Measurements from ENCODE around the gene LRIT2. TPM values are rescaled to one million over a fixed set of nuclear protein-coding genes. Genes with fewer than 3 reads are reported as not detected.

The LRIT2 gene
- total RNA-seq, 1 donor from 2014 or later: not detected

DNA sequence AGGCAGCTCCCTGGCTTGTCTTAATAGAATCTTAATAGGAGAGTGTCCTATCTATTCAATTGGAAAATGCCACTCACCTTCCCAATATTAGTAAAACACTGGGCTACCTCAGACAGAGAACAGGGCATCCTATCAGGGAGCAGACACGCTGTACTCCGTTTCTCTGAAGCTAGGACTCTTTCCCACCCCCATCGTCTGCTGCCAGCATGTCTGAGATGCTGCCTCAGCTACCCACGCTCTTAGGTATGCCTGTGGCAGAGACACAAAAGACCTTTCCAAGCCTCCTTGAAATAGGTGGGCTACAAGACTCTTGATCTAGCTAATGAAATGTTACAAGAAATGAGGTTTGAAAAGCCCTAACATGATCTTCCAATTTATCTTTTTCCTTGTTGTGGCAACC lies 2.5 kb upstream of the LRIT2 start:
- H3K36me3 ChIP-seq (ENCODE audit: control insufficient read depth in 3 of 3, insufficient read depth in 3 of 3, low read length in 3 of 3): no peaks in the 10 kb centered on the region
- H3K4me1 ChIP-seq (ENCODE audit: control insufficient read depth in 3 of 3, insufficient read depth in 3 of 3, low read length in 3 of 3): no peaks in the 10 kb centered on the region
- peaks cover 0 to 16% (median 14%) of the 10 kb centered on the region in 3 donors for H3K27me3 ChIP-seq (ENCODE audit: control insufficient read depth in 3 of 3, insufficient read depth in 3 of 3, low read length in 3 of 3)

DNA sequence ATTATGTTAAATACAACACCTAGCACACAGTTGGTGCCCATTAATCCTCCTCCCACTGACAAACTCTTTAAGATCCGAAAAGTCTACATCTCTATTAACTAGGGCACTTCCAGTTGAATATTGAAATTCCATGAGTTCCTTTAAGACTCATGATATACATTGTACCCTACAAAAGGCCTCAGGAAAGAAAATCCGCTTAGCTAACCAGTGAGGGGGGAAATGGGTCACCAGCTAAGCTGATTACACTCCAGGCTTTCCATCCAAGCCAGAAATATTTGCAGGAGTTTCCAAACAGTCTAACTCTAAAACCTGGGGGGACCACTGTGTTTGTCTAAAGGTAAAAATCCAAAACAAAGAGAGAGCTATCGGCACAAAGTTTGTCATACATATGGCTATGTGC lies 1.3 kb upstream of the LRIT2 start:
- H3K9me3 ChIP-seq (ENCODE audit: control insufficient read depth in 3 of 3, low read length in 3 of 3): no peaks in the 10 kb centered on the region
- H3K4me3 ChIP-seq (ENCODE audit: low read length in 3 of 3): no peak overlapping the region
- peaks cover 0 to 8% (median 8%) of the 10 kb centered on the region in 3 donors for H3K27me3 ChIP-seq (ENCODE audit: control insufficient read depth in 3 of 3, insufficient read depth in 3 of 3, low read length in 3 of 3)
- H3K4me1 ChIP-seq (ENCODE audit: control insufficient read depth in 3 of 3, insufficient read depth in 3 of 3, low read length in 3 of 3): no peaks in the 10 kb centered on the region
- no peak overlapping the region for H3K27ac ChIP-seq (ENCODE audit: low read depth, low read length)
- H3K36me3 ChIP-seq (ENCODE audit: control insufficient read depth in 3 of 3, insufficient read depth in 3 of 3, low read length in 3 of 3): no peaks in the 10 kb centered on the region
- no peak overlapping the region for H3K9ac ChIP-seq (ENCODE audit: low read depth in 1 of 3, low read length in 3 of 3)

More for the DNA sequence above, 2.5 kb upstream of the LRIT2 start:
- no peak overlapping the region for H3K4me3 ChIP-seq (ENCODE audit: low read length in 3 of 3)
- H3K9me3 ChIP-seq (ENCODE audit: control insufficient read depth in 3 of 3, low read length in 3 of 3): no peaks in the 10 kb centered on the region
- H3K27ac ChIP-seq (ENCODE audit: low read depth, low read length): no peak overlapping the region
- no peak overlapping the region for H3K9ac ChIP-seq (ENCODE audit: low read depth in 1 of 3, low read length in 3 of 3)

DNA sequence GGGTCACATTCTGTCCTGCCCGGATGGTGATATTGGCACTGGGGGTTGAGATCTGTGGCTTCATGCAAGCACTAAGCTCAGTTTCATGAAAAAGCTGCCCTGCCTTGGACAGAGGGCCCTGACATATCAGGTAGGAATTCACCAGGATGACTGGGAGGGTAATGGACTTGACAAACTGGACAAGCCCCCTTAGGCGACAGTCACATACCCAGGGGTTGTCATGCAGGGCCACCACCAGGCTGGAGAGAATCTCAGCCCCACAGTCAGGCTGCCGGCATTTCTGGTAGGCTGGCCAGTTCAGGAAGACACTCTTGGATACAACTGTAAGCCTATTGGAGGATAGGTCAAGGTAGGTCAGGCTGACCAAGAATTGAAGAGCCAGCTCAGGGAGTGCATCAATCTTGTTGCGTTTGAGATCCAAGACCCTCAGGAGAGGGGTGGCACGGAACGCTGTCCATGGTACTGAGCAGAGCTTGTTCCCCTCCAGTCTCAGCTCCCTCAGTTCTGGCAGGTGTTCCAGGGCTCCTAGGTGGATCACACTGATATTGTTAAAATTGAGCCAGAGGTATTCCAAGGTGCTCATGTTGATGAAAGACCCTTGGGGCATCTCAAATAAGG lies 824 bp downstream of the LRIT2 start:
- H3K27me3 ChIP-seq (ENCODE audit: control insufficient read depth in 3 of 3, insufficient read depth in 3 of 3, low read length in 3 of 3): peaks cover 0 to 8% (median 6%) of the 10 kb centered on the region in 3 donors
- no peaks in the 10 kb centered on the region for H3K9me3 ChIP-seq (ENCODE audit: control insufficient read depth in 3 of 3, low read length in 3 of 3)

DNA sequence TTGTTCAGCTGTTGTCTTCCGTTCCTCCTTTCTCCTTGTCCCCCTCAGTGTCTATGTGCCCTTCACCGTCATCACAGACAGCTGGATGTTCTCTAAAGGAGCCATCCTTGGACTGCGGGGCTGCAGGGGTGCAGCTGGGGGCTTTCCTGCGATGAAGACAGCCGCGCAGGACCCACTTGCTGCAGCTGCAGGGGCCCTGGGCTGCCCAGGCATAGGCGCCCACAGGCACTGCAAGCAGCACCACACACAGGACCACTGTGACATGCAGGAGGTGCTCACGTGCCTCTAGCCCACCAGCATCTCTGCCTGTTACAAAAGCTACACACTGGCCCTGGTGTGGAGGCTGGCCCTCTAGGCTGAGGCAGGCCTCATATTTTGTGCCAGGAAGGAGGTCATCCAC lies 3.4 kb downstream of the LRIT2 start:
- no peaks in the 10 kb centered on the region for H3K9me3 ChIP-seq (ENCODE audit: control insufficient read depth in 3 of 3, low read length in 3 of 3)
- no peak overlapping the region for H3K27ac ChIP-seq (ENCODE audit: low read depth, low read length)
- H3K4me3 ChIP-seq (ENCODE audit: low read length in 3 of 3): no peak overlapping the region
- no peaks in the 10 kb centered on the region for H3K36me3 ChIP-seq (ENCODE audit: control insufficient read depth in 3 of 3, insufficient read depth in 3 of 3, low read length in 3 of 3)
- H3K4me1 ChIP-seq (ENCODE audit: control insufficient read depth in 3 of 3, insufficient read depth in 3 of 3, low read length in 3 of 3): no peaks in the 10 kb centered on the region
- no peak overlapping the region for H3K9ac ChIP-seq (ENCODE audit: low read depth in 1 of 3, low read length in 3 of 3)
- H3K27me3 ChIP-seq (ENCODE audit: control insufficient read depth in 3 of 3, insufficient read depth in 3 of 3, low read length in 3 of 3): peaks cover 0 to 8% (median 6%) of the 10 kb centered on the region in 3 donors

More for the DNA sequence above, 824 bp downstream of the LRIT2 start:
- no peaks in the 10 kb centered on the region for H3K36me3 ChIP-seq (ENCODE audit: control insufficient read depth in 3 of 3, insufficient read depth in 3 of 3, low read length in 3 of 3)
- no peaks in the 10 kb centered on the region for H3K4me1 ChIP-seq (ENCODE audit: control insufficient read depth in 3 of 3, insufficient read depth in 3 of 3, low read length in 3 of 3)
- H3K9ac ChIP-seq (ENCODE audit: low read depth in 1 of 3, low read length in 3 of 3): no peak overlapping the region
- H3K27ac ChIP-seq (ENCODE audit: low read depth, low read length): no peak overlapping the region
- H3K4me3 ChIP-seq (ENCODE audit: low read length in 3 of 3): no peak overlapping the region

DNA sequence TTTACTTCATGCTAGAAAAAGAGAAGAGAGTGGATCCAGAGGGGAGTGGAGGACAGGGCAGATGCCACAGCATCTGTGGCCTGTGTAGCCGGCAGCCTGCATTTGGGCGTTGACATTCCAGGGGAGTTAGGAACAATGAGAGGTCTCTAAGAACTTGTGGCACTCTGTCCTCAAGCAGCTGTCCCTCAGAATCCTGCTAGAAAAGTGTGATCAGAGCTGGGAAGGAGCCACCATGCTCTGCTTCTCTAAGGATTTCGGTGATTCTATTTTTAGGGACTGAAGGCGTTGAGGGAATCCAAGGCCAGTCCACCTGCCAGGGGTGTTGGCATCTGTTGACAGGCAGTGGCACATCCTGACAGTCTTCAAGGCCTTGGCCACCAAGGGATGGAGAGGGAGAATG lies 7.6 kb downstream of the LRIT2 start:
- Histone ChIP-seq H3K4me3 (ENCODE audit: low read length in 3 of 3) (no peak overlapping the region), H3K36me3 (ENCODE audit: control insufficient read depth in 3 of 3, insufficient read depth in 3 of 3, low read length in 3 of 3) (no peaks in the 10 kb centered on the region), H3K27me3 (ENCODE audit: control insufficient read depth in 3 of 3, insufficient read depth in 3 of 3, low read length in 3 of 3) (peaks cover 0 to 7% (median 0%) of the 10 kb centered on the region in 3 donors), H3K27ac (ENCODE audit: low read depth, low read length) (no peak overlapping the region), H3K4me1 (ENCODE audit: control insufficient read depth in 3 of 3, insufficient read depth in 3 of 3, low read length in 3 of 3) (no peaks in the 10 kb centered on the region), H3K9me3 (ENCODE audit: control insufficient read depth in 3 of 3, low read length in 3 of 3) (no peaks in the 10 kb centered on the region), H3K9ac (ENCODE audit: low read depth in 1 of 3, low read length in 3 of 3) (no peak overlapping the region)

DNA sequence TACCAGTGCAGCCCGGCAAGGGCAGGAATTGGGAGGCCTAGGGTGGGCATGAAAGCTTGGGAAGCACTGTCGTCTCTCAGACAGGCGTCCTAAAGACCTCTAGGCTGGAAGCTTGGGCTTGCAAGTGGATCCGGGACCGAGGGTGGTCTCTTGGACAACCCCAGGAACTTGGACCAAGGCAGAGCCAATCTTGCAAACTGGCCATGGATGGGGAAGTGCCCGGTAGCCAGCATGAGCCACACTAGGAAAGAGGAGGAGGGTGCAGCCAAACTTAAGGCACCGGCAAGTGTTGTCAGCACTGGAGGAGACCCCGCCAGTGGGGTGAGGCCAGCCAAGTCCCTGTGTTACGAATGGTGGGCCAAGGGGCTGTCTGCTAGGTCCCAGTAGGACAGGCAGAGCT lies 8.5 kb downstream of the LRIT2 start:
- peaks cover 0 to 7% (median 2%) of the 10 kb centered on the region in 3 donors for H3K27me3 ChIP-seq (ENCODE audit: control insufficient read depth in 3 of 3, insufficient read depth in 3 of 3, low read length in 3 of 3)
- no peak overlapping the region for H3K9ac ChIP-seq (ENCODE audit: low read depth in 1 of 3, low read length in 3 of 3)
- H3K36me3 ChIP-seq (ENCODE audit: control insufficient read depth in 3 of 3, insufficient read depth in 3 of 3, low read length in 3 of 3): no peaks in the 10 kb centered on the region
- H3K27ac ChIP-seq (ENCODE audit: low read depth, low read length): no peak overlapping the region
- no peaks in the 10 kb centered on the region for H3K4me1 ChIP-seq (ENCODE audit: control insufficient read depth in 3 of 3, insufficient read depth in 3 of 3, low read length in 3 of 3)
- H3K9me3 ChIP-seq (ENCODE audit: control insufficient read depth in 3 of 3, low read length in 3 of 3): no peaks in the 10 kb centered on the region
- no peak overlapping the region for H3K4me3 ChIP-seq (ENCODE audit: low read length in 3 of 3)

DNA sequence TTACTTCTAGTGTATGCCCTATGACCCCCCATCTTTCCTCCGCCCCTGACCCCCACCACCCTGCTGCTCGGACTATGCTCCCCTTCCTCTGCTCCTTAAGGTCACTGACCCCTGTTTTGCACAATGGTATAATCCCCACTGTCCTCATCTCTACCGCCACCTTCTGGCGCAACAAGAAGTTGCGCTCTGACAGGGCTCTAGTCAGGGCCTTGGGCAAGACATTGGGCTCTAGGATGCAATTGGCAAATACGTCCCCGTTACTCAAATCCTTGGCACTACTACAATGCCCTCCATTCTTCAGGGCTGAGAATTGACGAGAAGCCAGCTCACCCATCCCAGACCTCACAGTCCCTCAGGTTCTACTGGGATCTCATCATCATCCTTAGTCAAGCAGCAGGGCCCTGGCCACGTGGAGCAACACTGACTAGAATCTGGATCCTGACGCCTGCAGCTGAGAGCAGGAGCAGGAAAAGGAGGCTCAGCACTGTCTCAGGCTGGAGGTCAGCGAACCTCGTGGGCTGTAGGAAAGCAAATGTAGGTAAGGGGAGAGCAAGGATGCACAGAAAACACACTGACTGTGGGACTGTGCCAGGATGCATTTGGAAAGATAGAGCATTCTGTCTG lies 10.6 kb downstream of the LRIT2 start:
- H3K27me3 ChIP-seq (ENCODE audit: control insufficient read depth in 3 of 3, insufficient read depth in 3 of 3, low read length in 3 of 3): peaks cover 0 to 14% (median 5%) of the 10 kb centered on the region in 3 donors
- H3K9me3 ChIP-seq (ENCODE audit: control insufficient read depth in 3 of 3, low read length in 3 of 3): peaks cover 0 to 2% (median 0%) of the 10 kb centered on the region in 3 donors
- no peaks in the 10 kb centered on the region for H3K4me1 ChIP-seq (ENCODE audit: control insufficient read depth in 3 of 3, insufficient read depth in 3 of 3, low read length in 3 of 3)
- H3K9ac ChIP-seq (ENCODE audit: low read depth in 1 of 3, low read length in 3 of 3): no peak overlapping the region
- H3K36me3 ChIP-seq (ENCODE audit: control insufficient read depth in 3 of 3, insufficient read depth in 3 of 3, low read length in 3 of 3): no peaks in the 10 kb centered on the region
- no peak overlapping the region for H3K4me3 ChIP-seq (ENCODE audit: low read length in 3 of 3)
- no peak overlapping the region for H3K27ac ChIP-seq (ENCODE audit: low read depth, low read length)

DNA sequence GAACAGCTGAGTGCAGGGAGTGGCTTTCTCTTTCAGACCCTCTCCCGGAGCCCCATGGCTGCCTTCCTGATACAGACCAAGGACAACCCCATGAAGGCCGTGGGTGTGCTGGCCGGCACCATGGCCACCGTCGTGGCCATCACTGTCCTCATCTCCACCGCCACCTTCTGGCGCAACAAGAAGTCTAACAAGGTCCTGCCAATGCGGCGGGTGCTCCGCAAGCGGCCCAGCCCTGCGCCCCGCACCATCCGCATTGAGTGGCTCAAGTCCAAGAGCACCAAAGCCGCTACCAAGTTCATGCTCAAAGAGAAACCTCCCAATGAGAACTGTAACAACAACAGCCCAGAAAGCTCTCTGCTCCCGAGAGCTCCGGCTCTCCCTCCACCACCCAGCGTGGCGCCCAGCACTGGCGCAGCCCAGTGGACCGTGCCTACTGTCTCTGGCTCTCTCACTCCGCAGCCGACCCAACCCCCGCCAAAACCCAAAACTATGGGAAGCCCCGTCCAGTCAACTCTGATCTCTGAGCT lies 11.2 kb downstream of the LRIT2 start:
- Histone ChIP-seq H3K9ac (ENCODE audit: low read depth in 1 of 3, low read length in 3 of 3) (no peak overlapping the region), H3K27me3 (ENCODE audit: control insufficient read depth in 3 of 3, insufficient read depth in 3 of 3, low read length in 3 of 3) (peaks cover 0 to 14% (median 5%) of the 10 kb centered on the region in 3 donors), H3K27ac (ENCODE audit: low read depth, low read length) (no peak overlapping the region), H3K4me3 (ENCODE audit: low read length in 3 of 3) (no peak overlapping the region), H3K4me1 (ENCODE audit: control insufficient read depth in 3 of 3, insufficient read depth in 3 of 3, low read length in 3 of 3) (no peaks in the 10 kb centered on the region), H3K36me3 (ENCODE audit: control insufficient read depth in 3 of 3, insufficient read depth in 3 of 3, low read length in 3 of 3) (no peaks in the 10 kb centered on the region), H3K9me3 (ENCODE audit: control insufficient read depth in 3 of 3, low read length in 3 of 3) (peaks cover 0 to 2% (median 0%) of the 10 kb centered on the region in 3 donors)

DNA sequence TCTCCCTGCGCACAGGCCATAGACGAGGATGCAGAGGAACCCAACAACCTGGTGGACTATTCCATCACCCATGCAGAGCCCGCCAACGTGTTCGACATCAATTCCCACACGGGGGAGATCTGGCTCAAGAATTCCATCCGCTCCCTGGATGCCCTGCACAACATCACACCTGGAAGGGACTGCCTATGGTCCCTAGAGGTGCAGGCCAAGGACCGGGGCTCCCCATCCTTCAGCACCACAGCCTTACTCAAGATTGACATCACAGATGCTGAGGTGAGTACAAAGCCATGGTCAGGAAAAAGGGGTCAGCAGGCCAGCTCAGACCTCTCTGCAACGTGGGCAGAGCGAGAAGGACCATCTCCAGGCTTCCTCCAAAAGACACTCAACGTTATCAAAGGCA lies 12.3 kb downstream of the LRIT2 start:
- Histone ChIP-seq H3K9ac (ENCODE audit: low read depth in 1 of 3, low read length in 3 of 3) (no peak overlapping the region), H3K36me3 (ENCODE audit: control insufficient read depth in 3 of 3, insufficient read depth in 3 of 3, low read length in 3 of 3) (no peaks in the 10 kb centered on the region), H3K27me3 (ENCODE audit: control insufficient read depth in 3 of 3, insufficient read depth in 3 of 3, low read length in 3 of 3) (peaks cover 0 to 14% (median 5%) of the 10 kb centered on the region in 3 donors), H3K9me3 (ENCODE audit: control insufficient read depth in 3 of 3, low read length in 3 of 3) (peaks cover 0 to 2% (median 0%) of the 10 kb centered on the region in 3 donors), H3K27ac (ENCODE audit: low read depth, low read length) (no peak overlapping the region), H3K4me1 (ENCODE audit: control insufficient read depth in 3 of 3, insufficient read depth in 3 of 3, low read length in 3 of 3) (no peaks in the 10 kb centered on the region), H3K4me3 (ENCODE audit: low read length in 3 of 3) (no peak overlapping the region)

DNA sequence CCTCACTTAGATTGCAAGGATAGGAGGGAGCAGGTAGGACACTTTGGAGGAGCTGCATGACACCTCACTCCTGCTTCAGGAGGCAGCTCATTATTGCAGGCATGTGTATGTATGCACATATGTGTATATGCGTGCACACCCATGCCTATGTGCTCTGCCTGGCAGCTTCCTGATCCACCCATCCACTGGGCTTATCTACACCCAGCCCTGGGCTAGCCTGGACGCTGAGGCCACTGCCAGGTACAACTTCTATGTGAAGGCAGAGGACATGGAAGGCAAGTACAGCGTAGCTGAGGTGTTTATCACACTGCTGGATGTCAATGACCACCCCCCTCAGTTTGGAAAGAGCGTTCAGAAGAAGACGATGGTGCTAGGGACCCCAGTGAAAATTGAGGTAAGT lies 13.3 kb downstream of the LRIT2 start:
- no peaks in the 10 kb centered on the region for H3K4me1 ChIP-seq (ENCODE audit: control insufficient read depth in 3 of 3, insufficient read depth in 3 of 3, low read length in 3 of 3)
- H3K9me3 ChIP-seq (ENCODE audit: control insufficient read depth in 3 of 3, low read length in 3 of 3): peaks cover 0 to 2% (median 0%) of the 10 kb centered on the region in 3 donors
- no peak overlapping the region for H3K27ac ChIP-seq (ENCODE audit: low read depth, low read length)
- H3K4me3 ChIP-seq (ENCODE audit: low read length in 3 of 3): no peak overlapping the region
- H3K9ac ChIP-seq (ENCODE audit: low read depth in 1 of 3, low read length in 3 of 3): no peak overlapping the region
- no peaks in the 10 kb centered on the region for H3K36me3 ChIP-seq (ENCODE audit: control insufficient read depth in 3 of 3, insufficient read depth in 3 of 3, low read length in 3 of 3)
- H3K27me3 ChIP-seq (ENCODE audit: control insufficient read depth in 3 of 3, insufficient read depth in 3 of 3, low read length in 3 of 3): peaks cover 0 to 14% (median 5%) of the 10 kb centered on the region in 3 donors
